ENCODE results near the gene ITGA4. TPM values are rescaled to one million over a fixed set of nuclear protein-coding genes. Genes with fewer than 3 reads are reported as not detected.
A peak's percentile ranks its signal among the peaks of the same experiment; 100 is the strongest.

Gene ITGA4
- polyA plus RNA-seq, 1 donor (not counting 4 experiments of a cell fraction or from before 2014, with no cell fraction given) = 4.7 TPM

- peak; percentile 26 for DNase-seq (ENCODE audit: low read depth, low spot score)
- H3K9me1 ChIP-seq (ENCODE audit: control insufficient read depth, extremely low read depth, insufficient read depth, low read length) = no peaks in the 10 kb centered on the region
- no peak overlapping the region for H2AFZ ChIP-seq (ENCODE audit: control insufficient read depth, low read length)
- no peak overlapping the region for H3K27ac ChIP-seq (ENCODE audit: control insufficient read depth, insufficient read depth, low read length)
- no peaks in the 10 kb centered on the region for H3K27me3 ChIP-seq (ENCODE audit: control insufficient read depth, extremely low read depth, insufficient read depth, low read length)
- no peaks in the 10 kb centered on the region for H3K9me3 ChIP-seq (ENCODE audit: control insufficient read depth, low read depth, low read length)
- no peak for TF ChIP-seq EZH2 (IDR thresholded peaks at IDR 0.05; ENCODE audit: low read length)
- TF ChIP-seq CTCF (optimal IDR thresholded peaks at IDR 0.05 in 1 of 3, IDR thresholded peaks at IDR 0.05 in 1 of 3, conservative IDR thresholded peaks at IDR 0.05 in 1 of 3; ENCODE audit: extremely low read depth in 1 of 3, insufficient read depth in 2 of 3, low read length in 3 of 3) = no peak
- H3K9ac ChIP-seq (ENCODE audit: control insufficient read depth, extremely low read depth, insufficient read depth, low read length) = no peak overlapping the region
- peak; percentile 74 for FAIRE-seq
- H4K20me1 ChIP-seq (ENCODE audit: control insufficient read depth, extremely low read depth, insufficient read depth, low read length) = no peaks in the 10 kb centered on the region
- dilution Hi-C loops (cut with MboI; ENCODE audit: extremely low pct_ligation_motif_present, low sequenced_read_pairs) = no loop called here
- H3K4me1 ChIP-seq (ENCODE audit: control insufficient read depth, extremely low read depth, insufficient read depth, low read length) = no peaks in the 10 kb centered on the region
- no peaks in the 10 kb centered on the region for H3K36me3 ChIP-seq (ENCODE audit: control insufficient read depth in 2 of 2, extremely low read depth in 1 of 2, insufficient read depth in 2 of 2, low read length in 2 of 2)
- no peak overlapping the region for H3K4me3 ChIP-seq (ENCODE audit: control insufficient read depth in 2 of 3, extremely low read depth in 1 of 3, insufficient read depth in 2 of 3, low read depth in 1 of 3, low read length in 3 of 3)
- no peak overlapping the region for H3K4me2 ChIP-seq (ENCODE audit: control insufficient read depth, extremely low read depth, insufficient read depth, low read depth, low read length)
- H3K79me2 ChIP-seq (ENCODE audit: control insufficient read depth, insufficient read depth, low read length) = no peaks in the 10 kb centered on the region
These were observed 88.9 kb downstream of the ITGA4 start for GRCh38 chr2:181546086-181546485.

GRCh38 chr2:181552808-181553207, 95.6 kb downstream of the ITGA4 start:
- Histone ChIP-seq H3K9me3 (ENCODE audit: control insufficient read depth, low read depth, low read length) (no peaks in the 10 kb centered on the region), H3K4me2 (ENCODE audit: control insufficient read depth, extremely low read depth, insufficient read depth, low read depth, low read length) (peak overlapping the region; percentile 8), H2AFZ (ENCODE audit: control insufficient read depth, low read length) (peak overlapping the region; percentile 47), H3K36me3 (ENCODE audit: control insufficient read depth in 2 of 2, extremely low read depth in 1 of 2, insufficient read depth in 2 of 2, low read length in 2 of 2) (no peaks in the 10 kb centered on the region), H3K27me3 (ENCODE audit: control insufficient read depth, extremely low read depth, insufficient read depth, low read length) (no peaks in the 10 kb centered on the region), H3K4me1 (ENCODE audit: control insufficient read depth, extremely low read depth, insufficient read depth, low read length) (peaks cover 12% of the 10 kb centered on the region), H3K9me1 (ENCODE audit: control insufficient read depth, extremely low read depth, insufficient read depth, low read length) (no peaks in the 10 kb centered on the region), H3K79me2 (ENCODE audit: control insufficient read depth, insufficient read depth, low read length) (no peaks in the 10 kb centered on the region), H3K27ac (ENCODE audit: control insufficient read depth, insufficient read depth, low read length) (peak overlapping the region; percentile 10), H4K20me1 (ENCODE audit: control insufficient read depth, extremely low read depth, insufficient read depth, low read length) (no peaks in the 10 kb centered on the region), H3K9ac (ENCODE audit: control insufficient read depth, extremely low read depth, insufficient read depth, low read length) (no peak overlapping the region), H3K4me3 (ENCODE audit: control insufficient read depth in 2 of 3, extremely low read depth in 1 of 3, insufficient read depth in 2 of 3, low read depth in 1 of 3, low read length in 3 of 3) (no peak overlapping the region)
- TF ChIP-seq CTCF (optimal IDR thresholded peaks at IDR 0.05 in 1 of 3, IDR thresholded peaks at IDR 0.05 in 1 of 3, conservative IDR thresholded peaks at IDR 0.05 in 1 of 3; ENCODE audit: extremely low read depth in 1 of 3, insufficient read depth in 2 of 3, low read length in 3 of 3) = no peak
- TF ChIP-seq EZH2 (IDR thresholded peaks at IDR 0.05; ENCODE audit: low read length) = no peak
- DNase-seq (ENCODE audit: low read depth, low spot score) = peak; percentile 90
- FAIRE-seq = peak; percentile 97
- dilution Hi-C loops (cut with MboI; ENCODE audit: extremely low pct_ligation_motif_present, low sequenced_read_pairs) = no loop called here

Measured in keratinocyte (primary cell).